Measurements from ENCODE around the gene PSTK. TPM values are rescaled to one million over a fixed set of nuclear protein-coding genes. Genes with fewer than 3 reads are reported as not detected.

Gene PSTK
- total and polyA plus RNA-seq, 9 of the 15 experiments (the other 6 are each of a cell fraction or from before 2014, with no cell fraction given), result 13.2 to 49.7 (median 18.9) TPM

- TF ChIP-seq POLR2A (conservative IDR thresholded peaks at IDR 0.05), result no peak
- peak; percentile 66 for TF ChIP-seq MGA (IDR thresholded peaks at IDR 0.05)
- TF ChIP-seq C11orf30 (IDR thresholded peaks at IDR 0.05; ENCODE audit: low read depth), result no peak
- no peak for TF ChIP-seq YY1 (IDR thresholded peaks at IDR 0.05; ENCODE audit: borderline replicate concordance in 1 of 3, control insufficient read depth in 1 of 3, extremely low read depth in 1 of 3, insufficient read depth in 3 of 3, insufficient read length in 1 of 3, insufficient replicate concordance in 2 of 3, low read depth in 1 of 3, low read length in 2 of 3)
- TF ChIP-seq SMAD4 (CRISPR knock-in tag; conservative IDR thresholded peaks at IDR 0.05), result no peak
- no peak for TF ChIP-seq KHSRP (IDR thresholded peaks at IDR 0.05)
- TF ChIP-seq HDAC1 (IDR thresholded peaks at IDR 0.05), result peak in 1 of 2 experiments; percentile 81; a peak in 2 of 4 replicates
Measured at GRCh38 chr10:123007558-123008354, 27.6 kb downstream of the PSTK start (continued).

All from K562 (cell line).